DND-41 (cell line): ENCODE data around the gene CNTLN.

Experiments
- ATAC-seq: fragments of 200-7000 bp; cut with Tn5 transposase; 3 replicates; pipeline ENCODE4 v1.9.1; 2021; ENCODE audit warnings: low read depth; ENCODE audit not compliant: insufficient read depth
- DNase-seq: peaks from one replicate; pipeline ENCODE4 v3.0.0-alpha.2; 2020
- H2AFZ ChIP-seq: 2 replicates; pipeline ENCODE4 v1.6.0; 2012; ENCODE audit warnings: low read depth, low read length
- H3K27ac ChIP-seq: 2 replicates; pipeline ENCODE4 v1.5.1; 2012; ENCODE audit warnings: low read length, inconsistent platforms
- H3K27me3 ChIP-seq: fragments of 200-600 bp; sonication (generic); 2 replicates; pipeline ENCODE4 v1.6.0; 2012; ENCODE audit warnings: low read length, mild to moderate bottlenecking, inconsistent platforms; ENCODE audit not compliant: insufficient read depth, poor library complexity
- H3K36me3 ChIP-seq: 2 replicates; pipeline ENCODE4 v1.5.1; 2012; ENCODE audit warnings: low read length, inconsistent platforms; ENCODE audit not compliant: insufficient read depth
- H3K4me1 ChIP-seq: 2 replicates; pipeline ENCODE4 v1.5.1; 2012; ENCODE audit warnings: mild to moderate bottlenecking, low read length; ENCODE audit not compliant: insufficient read depth
- H3K4me2 ChIP-seq: 2 replicates; pipeline ENCODE4 v1.6.0; 2012; ENCODE audit warnings: mild to moderate bottlenecking, moderate library complexity, low read length, inconsistent platforms; ENCODE audit not compliant: insufficient read depth
- H3K4me3 ChIP-seq, 2 experiments: fragments of 200-600 bp in 1 of 2; shearing (Covaris generic) in 1 of 2; 2 replicates each; pipeline ENCODE4 v1.5.1; 2012 to 2016; ENCODE audit warnings: inconsistent platforms in 2 of 2, low read length in 2 of 2, mild to moderate bottlenecking in 2 of 2, low read depth in 1 of 2, moderate library complexity in 1 of 2
- H3K79me2 ChIP-seq: 2 replicates; pipeline ENCODE4 v1.6.0; 2012; ENCODE audit warnings: low read length, inconsistent platforms; ENCODE audit not compliant: insufficient read depth
- H3K9ac ChIP-seq: 2 replicates; pipeline ENCODE4 v1.6.0; 2012; ENCODE audit warnings: low read depth, mild to moderate bottlenecking, inconsistent platforms, low read length, moderate library complexity
- H3K9me3 ChIP-seq: 2 replicates; pipeline ENCODE4 v1.5.1; 2012; ENCODE audit warnings: low read length, moderate library complexity, mild to moderate bottlenecking, inconsistent platforms; ENCODE audit not compliant: insufficient read depth, severe bottlenecking
- H4K20me1 ChIP-seq: 2 replicates; pipeline ENCODE4 v1.6.0; 2012; ENCODE audit warnings: low read length; ENCODE audit not compliant: insufficient read depth
- CTCF ChIP-seq: IDR thresholded peaks from 2 replicates; pipeline ENCODE4 v1.5.1; 2012; ENCODE audit warnings: borderline replicate concordance, low read length, moderate library complexity, mild to moderate bottlenecking; ENCODE audit not compliant: poor library complexity, severe bottlenecking; ENCODE audit errors: extremely low read depth
- EZH2 ChIP-seq: IDR thresholded peaks from 3 replicates; pipeline ENCODE4 v1.6.1; 2012; ENCODE audit warnings: borderline replicate concordance, low read depth, mild to moderate bottlenecking, moderate library complexity, low read length, inconsistent platforms; ENCODE audit not compliant: severe bottlenecking

CNTLN gene

GRCh38 chr9:17135295-17136160, 688 bp downstream of the CNTLN start:
- Histone ChIP-seq H3K9ac (peak overlapping the region; percentile 99), H4K20me1 (no peaks in the 10 kb centered on the region), H3K4me2 (peak overlapping the region; percentile 73), H3K4me3 (peak overlapping the region; percentile 53 to 72; a peak in 3 of 4 replicates), H3K36me3 (no peaks in the 10 kb centered on the region), H3K4me1 (peaks cover 29% of the 10 kb centered on the region), H3K27ac (peak overlapping the region; percentile 94), H2AFZ (peak overlapping the region; percentile 99), H3K9me3 (no peaks in the 10 kb centered on the region), H3K79me2 (peaks cover 52% of the 10 kb centered on the region), H3K27me3 (no peaks in the 10 kb centered on the region)
- TF ChIP-seq CTCF = no peak
- TF ChIP-seq EZH2 = no peak
- peak; percentile 82 for ATAC-seq
- peak; percentile 64 for DNase-seq

GRCh38 chr9:17137566-17137965, 2.7 kb downstream of the CNTLN start:
- no peak for DNase-seq
- H3K36me3 ChIP-seq = no peaks in the 10 kb centered on the region
- H3K9me3 ChIP-seq = no peaks in the 10 kb centered on the region
- no peak for ATAC-seq
- peak overlapping the region; percentile 73; the same call in 1 of the 2 replicates for H3K4me2 ChIP-seq
- H3K9ac ChIP-seq = no peak overlapping the region
- H2AFZ ChIP-seq = no peak overlapping the region
- H3K27ac ChIP-seq = no peak overlapping the region
- H3K27me3 ChIP-seq = no peaks in the 10 kb centered on the region
- H3K4me1 ChIP-seq = peaks cover 29% of the 10 kb centered on the region
- no peak overlapping the region for H3K4me3 ChIP-seq
- peaks cover 64% of the 10 kb centered on the region for H3K79me2 ChIP-seq
- H4K20me1 ChIP-seq = no peaks in the 10 kb centered on the region
- TF ChIP-seq CTCF = no peak
- no peak for TF ChIP-seq EZH2

GRCh38 chr9:17138503-17138902, 3.7 kb downstream of the CNTLN start:
- Histone ChIP-seq H2AFZ (no peak overlapping the region), H3K4me1 (peaks cover 29% of the 10 kb centered on the region), H3K4me3 (no peak overlapping the region), H3K27me3 (no peaks in the 10 kb centered on the region), H3K4me2 (no peak overlapping the region), H3K36me3 (peaks cover 1% of the 10 kb centered on the region; the same call in 1 of the 2 replicates), H3K27ac (no peak overlapping the region), H3K9me3 (no peaks in the 10 kb centered on the region), H3K9ac (no peak overlapping the region), H3K79me2 (peaks cover 66% of the 10 kb centered on the region), H4K20me1 (no peaks in the 10 kb centered on the region)
- ATAC-seq (no peak), DNase-seq (no peak)
- no peak for TF ChIP-seq EZH2
- TF ChIP-seq CTCF = no peak
